K562 (cell line): ENCODE data around the gene LEPROT.

Source experiments
- LEF1 ChIP-seq: fragments of 450-650 bp; IDR thresholded peaks from 2 replicates; pipeline ENCODE4 v1.6.1; 2016; ENCODE audit warnings: mild to moderate bottlenecking
- TF ChIP-seq, protein P1 (sequence below), 3 experiments: IDR thresholded peaks in 2 of 3; conservative IDR thresholded peaks in 1 of 3; 2 replicates each; pipeline ENCODE4 v1.5.1; 2011 to 2012; ENCODE audit warnings: low read length in 3 of 3, mild to moderate bottlenecking in 3 of 3, control low read depth in 2 of 3, improper control_type of control experiment in 1 of 3, inconsistent platforms in 1 of 3, low read depth in 1 of 3, mixed read lengths in 1 of 3, moderate library complexity in 1 of 3; ENCODE audit not compliant: insufficient read depth in 2 of 3
- TF ChIP-seq, protein P2 (sequence below): fragments of 250-450 bp; sonication (Bioruptor Pico); IDR thresholded peaks from 2 replicates; pipeline ENCODE4 v1.8.0; 2021; ENCODE audit warnings: moderate library complexity, mild to moderate bottlenecking, inconsistent platforms
- TF ChIP-seq, protein P3 (sequence below): fragments of 250-450 bp; sonication (Bioruptor Pico); IDR thresholded peaks from 2 replicates; pipeline ENCODE4 v1.8.0; 2022; ENCODE audit warnings: inconsistent platforms, mild to moderate bottlenecking, moderate library complexity, borderline replicate concordance

DNA sequence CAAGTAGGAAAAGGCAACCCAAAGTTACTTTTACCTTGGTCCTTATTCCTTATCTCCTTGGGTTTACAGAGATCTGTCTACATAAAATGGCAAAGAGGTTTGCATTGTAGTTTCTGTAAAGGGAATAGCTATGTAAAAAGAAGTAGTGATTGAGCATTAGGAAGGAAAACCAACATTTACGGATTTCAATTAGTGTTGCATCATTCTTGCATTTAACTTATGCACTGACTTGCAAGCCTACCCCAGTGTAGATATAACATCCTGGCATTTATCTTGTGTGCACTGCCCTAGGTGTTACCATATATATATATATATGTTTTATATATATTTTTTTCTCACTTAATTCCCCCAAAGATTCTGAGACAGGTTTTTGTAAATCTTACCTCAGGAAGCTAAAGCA lies 3.7 kb upstream of the LEPROT start:
- TF ChIP-seq LEF1 = no peak
- TF ChIP-seq, protein P1, sequence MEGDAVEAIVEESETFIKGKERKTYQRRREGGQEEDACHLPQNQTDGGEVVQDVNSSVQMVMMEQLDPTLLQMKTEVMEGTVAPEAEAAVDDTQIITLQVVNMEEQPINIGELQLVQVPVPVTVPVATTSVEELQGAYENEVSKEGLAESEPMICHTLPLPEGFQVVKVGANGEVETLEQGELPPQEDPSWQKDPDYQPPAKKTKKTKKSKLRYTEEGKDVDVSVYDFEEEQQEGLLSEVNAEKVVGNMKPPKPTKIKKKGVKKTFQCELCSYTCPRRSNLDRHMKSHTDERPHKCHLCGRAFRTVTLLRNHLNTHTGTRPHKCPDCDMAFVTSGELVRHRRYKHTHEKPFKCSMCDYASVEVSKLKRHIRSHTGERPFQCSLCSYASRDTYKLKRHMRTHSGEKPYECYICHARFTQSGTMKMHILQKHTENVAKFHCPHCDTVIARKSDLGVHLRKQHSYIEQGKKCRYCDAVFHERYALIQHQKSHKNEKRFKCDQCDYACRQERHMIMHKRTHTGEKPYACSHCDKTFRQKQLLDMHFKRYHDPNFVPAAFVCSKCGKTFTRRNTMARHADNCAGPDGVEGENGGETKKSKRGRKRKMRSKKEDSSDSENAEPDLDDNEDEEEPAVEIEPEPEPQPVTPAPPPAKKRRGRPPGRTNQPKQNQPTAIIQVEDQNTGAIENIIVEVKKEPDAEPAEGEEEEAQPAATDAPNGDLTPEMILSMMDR (IDR thresholded peaks at IDR 0.05 in 2 of 3, conservative IDR thresholded peaks at IDR 0.05 in 1 of 3; ENCODE audit: insufficient read depth in 2 of 3, low read depth in 1 of 3, low read length in 3 of 3) = no peak
- TF ChIP-seq, protein P2, sequence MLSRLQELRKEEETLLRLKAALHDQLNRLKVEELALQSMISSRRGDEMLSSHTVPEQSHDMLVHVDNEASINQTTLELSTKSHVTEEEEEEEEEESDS (CRISPR knock-in tag) = no peak
- TF ChIP-seq, protein P3, sequence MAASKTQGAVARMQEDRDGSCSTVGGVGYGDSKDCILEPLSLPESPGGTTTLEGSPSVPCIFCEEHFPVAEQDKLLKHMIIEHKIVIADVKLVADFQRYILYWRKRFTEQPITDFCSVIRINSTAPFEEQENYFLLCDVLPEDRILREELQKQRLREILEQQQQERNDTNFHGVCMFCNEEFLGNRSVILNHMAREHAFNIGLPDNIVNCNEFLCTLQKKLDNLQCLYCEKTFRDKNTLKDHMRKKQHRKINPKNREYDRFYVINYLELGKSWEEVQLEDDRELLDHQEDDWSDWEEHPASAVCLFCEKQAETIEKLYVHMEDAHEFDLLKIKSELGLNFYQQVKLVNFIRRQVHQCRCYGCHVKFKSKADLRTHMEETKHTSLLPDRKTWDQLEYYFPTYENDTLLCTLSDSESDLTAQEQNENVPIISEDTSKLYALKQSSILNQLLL = no peak
